NCI-H1930 (cell line): Measurements from ENCODE around the gene FMO3.

ENCODE experiments used
- DNase-seq, 2 experiments: peaks; one replicate each; lab custom pipeline; 2025; lab: John Stamatoyannopoulos, UW

Gene FMO3

GRCh38 chr1:171116676-171117075 lies 26.0 kb downstream of the FMO3 start:
- DNase-seq: no peak

- no peak for DNase-seq
Observed at GRCh38 chr1:171117085-171117484, 26.4 kb downstream of the FMO3 start.

GRCh38 chr1:171119648-171120047 lies 28.9 kb downstream of the FMO3 start:
- DNase-seq: no peak

- no peak for DNase-seq
Observed at GRCh38 chr1:171122299-171122698, 31.6 kb downstream of the FMO3 start.

- no peak for DNase-seq
Observed at GRCh38 chr1:171122893-171123292, 32.2 kb downstream of the FMO3 start.

GRCh38 chr1:171126504-171126903 lies 35.8 kb downstream of the FMO3 start:
- DNase-seq: no peak

GRCh38 chr1:171127099-171127498 lies 36.4 kb downstream of the FMO3 start:
- DNase-seq: no peak

GRCh38 chr1:171127501-171127900 lies 36.8 kb downstream of the FMO3 start:
- DNase-seq: no peak

GRCh38 chr1:171128463-171128862 lies 37.8 kb downstream of the FMO3 start:
- no peak for DNase-seq

GRCh38 chr1:171134204-171134923 lies 43.7 kb downstream of the FMO3 start:
- DNase-seq: no peak

GRCh38 chr1:171137580-171137979 lies 46.9 kb downstream of the FMO3 start:
- DNase-seq: peak; percentile 11 to 59

- DNase-seq: no peak
Observed at GRCh38 chr1:171138980-171139379, 48.3 kb downstream of the FMO3 start.

GRCh38 chr1:171139890-171140289 lies 49.2 kb downstream of the FMO3 start:
- DNase-seq: no peak

- no peak for DNase-seq
Observed at GRCh38 chr1:171140401-171140800, 49.7 kb downstream of the FMO3 start.

GRCh38 chr1:171140956-171141687 lies 50.4 kb downstream of the FMO3 start:
- DNase-seq: no peak

- DNase-seq: no peak
Observed at GRCh38 chr1:171141688-171142415, 51.1 kb downstream of the FMO3 start.

GRCh38 chr1:171142416-171143385 lies 52.0 kb downstream of the FMO3 start:
- DNase-seq: no peak

GRCh38 chr1:171150156-171150555 lies 59.5 kb downstream of the FMO3 start:
- no peak for DNase-seq

GRCh38 chr1:171152549-171152948 lies 61.8 kb downstream of the FMO3 start:
- no peak for DNase-seq

GRCh38 chr1:171155484-171155883 lies 64.8 kb downstream of the FMO3 start:
- DNase-seq: no peak

- no peak for DNase-seq
Observed at GRCh38 chr1:171158096-171158495, 67.4 kb downstream of the FMO3 start.

GRCh38 chr1:171158551-171158950 lies 67.8 kb downstream of the FMO3 start:
- DNase-seq: no peak
